NCI-H2227 (cell line): ENCODE data around the gene TMEM238L.

Source experiments
- DNase-seq: peaks from one replicate; lab custom pipeline; 2025; ENCODE audit not compliant: unreplicated experiment; lab: John Stamatoyannopoulos, UW

TMEM238L gene

GRCh38 chr17:10775740-10776356, 28.1 kb downstream of the TMEM238L start:
- DNase-seq, result no peak

DNA sequence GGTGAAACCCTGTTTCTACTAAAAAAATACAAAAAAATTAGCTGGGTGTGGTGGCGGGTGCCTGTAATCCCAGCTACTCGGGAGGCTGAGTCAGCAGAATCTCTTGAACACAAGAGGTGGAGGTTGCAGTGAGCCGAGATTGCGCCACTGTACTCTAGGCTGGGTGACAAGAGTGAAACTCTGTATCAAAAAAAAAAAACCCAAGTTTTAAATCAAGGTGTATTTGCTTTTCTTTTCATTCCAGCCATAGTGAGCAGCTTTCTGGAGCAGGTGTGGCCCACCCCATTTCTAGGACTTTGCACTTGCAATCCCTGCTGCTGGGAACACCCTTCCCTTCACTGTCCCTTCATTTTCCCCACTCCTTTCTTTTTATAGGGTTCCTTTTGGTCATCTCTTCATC, 28.8 kb downstream of the TMEM238L start:
- no peak for DNase-seq

DNA sequence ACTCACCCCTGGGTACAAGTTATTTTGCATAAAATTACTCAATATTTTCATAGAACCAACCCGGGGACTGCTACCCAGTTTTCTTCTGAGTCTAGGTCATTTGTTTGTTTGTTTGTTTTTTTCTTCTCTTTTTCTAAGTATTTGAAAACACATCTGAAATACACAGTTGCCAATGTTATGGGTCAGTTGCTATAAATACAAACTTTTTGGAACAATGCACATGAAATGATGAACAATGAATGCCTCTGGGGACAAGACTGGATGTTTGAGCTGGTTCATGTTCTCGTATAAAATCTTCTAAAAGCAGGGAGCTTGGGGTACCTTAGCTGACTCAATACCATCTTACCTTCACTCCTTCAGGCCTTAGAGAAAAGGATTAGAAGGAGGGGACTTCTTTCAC, 30.5 kb downstream of the TMEM238L start:
- DNase-seq, result no peak

- DNase-seq, result peak; percentile 76
These were observed 31.2 kb downstream of the TMEM238L start for GRCh38 chr17:10772425-10773380.

DNA sequence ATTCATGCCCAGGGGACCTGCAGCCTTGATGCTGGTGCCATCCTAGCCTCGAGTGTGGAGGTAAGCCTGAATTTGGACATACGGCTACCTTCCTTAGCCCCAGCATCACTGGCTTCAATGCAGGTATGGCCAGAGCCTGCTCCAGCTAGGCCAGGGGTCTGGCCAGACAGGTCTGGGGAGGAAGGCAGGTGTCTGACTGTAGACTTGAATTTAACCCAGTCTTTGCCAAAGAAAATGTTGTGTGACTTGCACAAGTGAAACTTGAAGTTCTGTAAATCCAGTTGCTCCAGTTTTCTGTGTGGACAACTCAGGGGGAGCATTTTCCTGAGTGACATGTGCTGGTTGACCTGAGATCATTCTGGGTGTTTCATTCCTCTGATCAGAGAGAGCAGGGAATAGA, 32.8 kb downstream of the TMEM238L start:
- DNase-seq, result no peak

DNA sequence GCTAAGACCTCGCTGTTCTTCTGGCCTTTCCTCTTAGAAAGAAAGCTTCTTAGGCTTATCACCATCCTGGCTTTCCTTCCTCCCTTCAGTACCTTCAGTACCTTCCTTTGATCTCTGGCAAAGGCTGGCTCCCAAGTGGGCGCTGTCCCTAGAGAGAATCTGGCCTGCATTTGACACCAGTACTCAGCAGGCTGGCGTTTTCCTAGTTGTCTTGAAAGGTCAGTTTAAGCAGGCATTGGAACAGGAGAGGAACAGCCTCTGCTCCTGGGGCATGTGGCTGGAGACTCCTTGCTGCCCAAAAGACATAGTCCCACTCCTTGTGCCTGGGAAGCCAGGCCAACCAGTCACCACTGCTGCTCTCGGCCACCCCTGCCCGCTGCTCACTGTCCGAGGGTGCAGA, 34.1 kb downstream of the TMEM238L start:
- DNase-seq, result no peak

DNA sequence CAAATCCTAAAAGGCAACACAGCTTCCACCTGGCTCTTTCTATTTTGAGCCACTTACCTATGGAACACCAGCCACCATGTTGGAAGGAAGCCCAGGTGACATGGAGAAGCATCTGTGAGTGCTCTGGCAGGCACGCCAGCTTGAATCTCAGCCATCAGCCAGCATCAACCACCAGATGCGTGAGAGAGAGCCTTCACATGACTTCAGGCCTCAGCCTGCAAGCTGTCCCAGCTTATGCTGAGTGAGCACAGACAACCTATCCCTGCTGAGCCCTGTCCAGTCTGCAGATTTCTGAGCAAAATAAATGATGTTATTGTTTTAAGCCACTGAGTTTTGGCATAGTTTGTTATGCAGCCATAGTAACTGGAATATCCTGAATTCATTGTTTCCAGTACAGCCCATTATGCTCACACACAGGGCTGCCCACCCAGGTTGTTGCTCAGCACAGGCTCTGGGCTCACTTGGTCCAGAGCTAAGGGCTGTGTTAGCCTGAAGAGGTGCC, 35.1 kb downstream of the TMEM238L start:
- DNase-seq, result no peak

GRCh38 chr17:10767232-10767631, 36.7 kb downstream of the TMEM238L start:
- no peak for DNase-seq

DNA sequence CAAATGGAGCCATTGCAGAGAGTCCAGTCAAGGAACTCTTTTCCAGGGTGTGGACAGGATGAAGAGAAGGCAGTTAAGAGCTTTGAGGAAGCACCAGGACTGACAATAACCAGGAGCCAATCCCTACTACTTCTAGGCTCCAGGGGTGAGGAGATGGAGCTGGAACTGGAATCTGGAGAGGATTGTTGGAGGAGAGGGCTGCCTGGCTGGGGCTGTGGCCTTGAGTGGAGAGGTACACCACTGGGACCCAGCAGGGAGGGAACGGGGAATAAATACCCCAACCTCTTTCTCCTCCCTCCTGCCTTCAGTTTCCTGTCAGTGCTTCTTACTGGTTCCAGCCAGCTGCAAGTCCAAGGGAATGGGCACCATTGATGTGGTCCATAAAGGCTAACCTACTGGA, 41.9 kb downstream of the TMEM238L start:
- DNase-seq, result no peak

GRCh38 chr17:10761281-10761680, 42.6 kb downstream of the TMEM238L start:
- DNase-seq, result no peak

DNA sequence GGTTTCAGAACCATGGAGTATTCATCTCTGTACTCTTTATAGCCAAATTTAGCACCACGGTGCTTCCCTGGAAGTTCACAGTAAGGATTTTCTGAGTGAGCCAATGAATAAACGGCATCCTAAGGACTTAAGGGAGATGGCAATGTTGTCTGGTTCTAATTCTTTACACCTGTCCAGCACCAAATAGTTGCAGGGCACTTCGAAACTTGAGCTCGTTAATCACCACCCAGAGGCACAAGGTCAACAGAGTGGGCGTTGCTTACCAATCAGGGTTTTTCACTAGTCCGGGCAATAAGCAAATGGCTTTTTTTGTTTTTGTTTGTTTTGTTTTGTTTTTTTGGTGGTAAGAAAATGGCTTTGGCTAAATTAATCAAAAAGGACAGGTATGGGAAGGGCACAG, 45.8 kb downstream of the TMEM238L start:
- no peak for DNase-seq

DNA sequence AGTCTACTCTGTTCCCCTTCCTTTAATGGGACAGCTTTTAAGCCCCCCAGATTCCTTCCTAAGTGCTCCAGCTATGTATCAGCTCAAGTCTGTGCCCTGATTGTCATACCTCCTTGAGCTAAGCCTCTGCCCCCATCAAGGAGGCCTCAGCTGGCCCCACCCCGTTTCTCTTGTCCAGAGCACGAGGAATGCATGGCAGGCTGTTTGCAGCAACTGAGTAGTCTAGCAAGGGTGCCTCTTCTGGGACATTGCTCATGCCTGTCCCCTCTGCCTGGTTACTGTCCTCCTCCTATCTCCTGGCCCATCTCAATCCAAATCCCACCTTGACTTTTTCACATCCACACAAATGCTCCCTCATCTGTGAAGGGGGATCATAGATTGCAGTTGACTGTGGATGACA, 46.3 kb downstream of the TMEM238L start:
- DNase-seq, result no peak

- DNase-seq, result no peak
These were observed 46.8 kb downstream of the TMEM238L start for GRCh38 chr17:10757067-10757466.

GRCh38 chr17:10756619-10757018, 47.3 kb downstream of the TMEM238L start:
- DNase-seq, result no peak

DNA sequence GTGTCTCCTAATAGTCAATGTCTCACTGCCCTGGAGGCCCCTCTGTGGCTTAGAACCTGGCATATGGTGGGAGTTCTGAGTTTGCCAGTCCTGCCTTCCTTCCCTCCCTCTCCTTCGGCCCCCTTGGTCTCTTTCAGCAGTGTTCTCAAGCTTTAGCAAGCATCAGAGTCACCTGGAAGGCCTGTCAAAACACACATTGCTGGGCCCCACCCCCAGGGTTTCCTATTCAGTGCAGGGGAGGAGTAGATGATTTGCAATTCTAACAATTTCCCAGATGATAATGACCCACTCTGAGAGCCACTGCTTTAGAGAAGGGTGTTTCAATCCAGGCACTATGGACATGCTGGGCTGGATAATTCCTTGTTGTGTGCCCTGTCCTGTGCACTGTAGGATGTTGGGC, 47.7 kb downstream of the TMEM238L start:
- no peak for DNase-seq

DNA sequence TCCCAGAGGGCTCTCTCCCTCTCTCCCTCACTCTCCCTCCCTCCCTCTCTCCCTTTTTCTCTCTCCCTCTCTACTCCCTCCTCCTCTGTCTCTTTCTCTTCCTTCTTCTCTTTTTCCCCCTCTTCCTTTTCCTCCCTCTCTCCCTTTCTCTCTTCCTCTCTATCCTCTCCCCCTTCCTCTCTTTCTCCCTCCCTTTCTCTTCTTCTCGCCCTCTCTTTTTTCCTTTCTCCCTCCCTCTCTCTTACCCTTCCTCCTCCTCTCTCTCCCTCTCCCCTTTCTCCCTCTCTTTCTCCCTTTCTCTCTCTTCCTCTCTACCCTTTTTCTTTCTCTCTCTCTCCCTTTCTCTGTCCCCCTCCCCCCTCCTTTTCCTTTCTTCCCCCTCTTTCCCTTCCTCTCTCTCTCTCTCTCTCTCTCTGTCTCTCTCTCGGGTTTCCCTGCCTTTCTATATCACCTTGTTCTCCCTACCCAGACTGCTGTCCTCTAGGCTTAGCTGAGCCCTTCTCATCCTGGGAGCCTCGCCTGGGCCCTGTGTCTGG, 48.2 kb downstream of the TMEM238L start:
- no peak for DNase-seq

- no peak for DNase-seq
These were observed 48.9 kb downstream of the TMEM238L start for GRCh38 chr17:10754861-10755591.

DNA sequence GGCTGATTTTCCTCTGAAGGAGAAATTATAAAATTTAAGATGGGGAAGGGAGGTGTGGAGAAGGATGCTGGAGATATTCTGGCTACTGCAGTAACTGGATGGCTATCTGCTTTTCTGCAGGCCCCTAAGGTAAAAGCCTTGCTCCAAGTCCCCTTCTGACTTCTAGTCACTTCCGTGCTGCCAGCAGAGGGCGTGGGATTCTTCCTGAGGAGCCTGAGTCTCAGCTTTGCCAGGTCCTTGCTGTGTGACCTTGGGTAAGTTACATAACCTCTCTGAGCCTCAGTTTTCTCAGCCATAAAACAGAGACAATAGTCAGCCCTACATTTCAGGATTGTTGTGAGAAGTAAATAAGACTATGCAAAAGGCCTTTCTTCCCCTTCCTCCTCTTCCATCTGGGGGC, 49.8 kb downstream of the TMEM238L start:
- no peak for DNase-seq

GRCh38 chr17:10752696-10753095, 51.2 kb downstream of the TMEM238L start:
- no peak for DNase-seq

DNA sequence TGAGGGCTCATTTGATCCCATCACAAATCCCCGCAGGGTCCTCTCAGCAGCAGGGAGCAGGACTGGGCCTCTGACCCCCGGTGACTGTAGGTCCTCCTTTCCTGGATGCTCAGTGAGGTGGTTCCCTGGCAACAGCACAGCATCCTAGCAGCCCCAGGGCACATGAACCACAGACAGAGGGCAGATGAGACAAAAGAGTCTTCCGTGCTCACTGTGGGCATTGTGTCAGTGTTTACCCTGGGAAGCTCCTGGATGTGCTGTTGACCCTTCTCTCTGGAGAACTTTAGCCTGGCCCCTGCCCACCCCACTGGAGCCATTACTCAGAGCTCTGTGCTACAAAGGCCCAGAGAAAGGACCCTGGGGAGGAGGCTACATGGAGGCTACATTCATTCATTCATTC, 52.3 kb downstream of the TMEM238L start:
- no peak for DNase-seq

GRCh38 chr17:10750210-10750609, 53.7 kb downstream of the TMEM238L start:
- DNase-seq, result no peak
